NT2/D1 (cell line): ENCODE measurements around the gene GPR183.

Source experiments
- YY1 ChIP-seq: IDR thresholded peaks from 2 replicates; pipeline ENCODE4 v1.6.1; 2011; ENCODE audit not compliant: insufficient read length, insufficient read depth
- ZNF274 ChIP-seq: IDR thresholded peaks from 2 replicates; pipeline ENCODE4 v1.6.1; 2011; ENCODE audit warnings: mild to moderate bottlenecking, low read depth, low read length

- TF ChIP-seq ZNF274 = no peak
- TF ChIP-seq YY1 = no peak
These were observed 56.0 kb downstream of the GPR183 start for GRCh38 chr13:99250982-99251825.
